K562 (cell line): ENCODE data around the gene CORO6. TPM values are rescaled to one million over a fixed set of nuclear protein-coding genes. Genes with fewer than 3 reads are reported as not detected.

Experiments
- ASH1L ChIP-seq: fragments of 450-650 bp; IDR thresholded peaks from 2 replicates; pipeline ENCODE4 v1.6.1; 2018; ENCODE audit warnings: borderline replicate concordance, mild to moderate bottlenecking, low read depth; ENCODE audit not compliant: partially characterized antibody
- CBFA2T3 ChIP-seq: fragments of 450-650 bp; IDR thresholded peaks from 2 replicates; pipeline ENCODE4 v1.6.1; 2017
- DPF2 ChIP-seq: fragments of 450-650 bp; IDR thresholded peaks from 2 replicates; pipeline ENCODE4 v1.6.1; 2016
- FOXA3 ChIP-seq, 2 experiments: fragments of 450-650 bp in 1 of 2; sonication (generic) in 1 of 2; formaldehyde crosslinking; IDR thresholded peaks in 1 of 2; conservative IDR thresholded peaks in 1 of 2; 2 replicates each; pipeline versions ENCODE4 v1.4.0 to v1.8.0; 2020 to 2022; ENCODE audit warnings: mild to moderate bottlenecking in 2 of 2, missing genetic modification reagents in 1 of 2
- KAT2B ChIP-seq: IDR thresholded peaks from one replicate; pipeline ENCODE4 v1.6.1; 2012; ENCODE audit warnings: low read depth, mild to moderate bottlenecking, control low read depth, inconsistent platforms, low read length, moderate library complexity
- MEF2A ChIP-seq: IDR thresholded peaks from 2 replicates; pipeline ENCODE4 v1.6.1; 2011; ENCODE audit warnings: low read depth, mild to moderate bottlenecking, low read length, moderate library complexity; ENCODE audit not compliant: control insufficient read depth
- MEF2D ChIP-seq: conservative IDR thresholded peaks from 2 replicates; pipeline ENCODE4 v1.6.1; 2016; ENCODE audit warnings: low read depth, missing genetic modification characterization, missing compliant biosample characterization
- PCBP1 ChIP-seq: fragments of 200-400 bp; formaldehyde crosslinking; IDR thresholded peaks from 2 replicates; pipeline ENCODE4 v1.6.1; 2018; ENCODE audit warnings: mild to moderate bottlenecking, low read depth, low read length; ENCODE audit not compliant: poor library complexity, severe bottlenecking
- PURB ChIP-seq: sonication (generic); formaldehyde crosslinking; IDR thresholded peaks from 2 replicates; pipeline ENCODE4 v1.9.0; 2021; ENCODE audit warnings: low read depth, mild to moderate bottlenecking, missing genetic modification reagents
- SMC3 ChIP-seq: conservative IDR thresholded peaks from 2 replicates; pipeline ENCODE4 v1.6.1; 2011; ENCODE audit warnings: low read depth, low read length, improper control_type of control experiment; ENCODE audit not compliant: insufficient read depth
- TAF7 ChIP-seq: fragments of 450-650 bp; IDR thresholded peaks from 2 replicates; pipeline ENCODE4 v1.6.1; 2016; ENCODE audit warnings: missing genetic modification characterization, missing compliant biosample characterization
- TAL1 ChIP-seq: fragments of 450-650 bp; IDR thresholded peaks from 2 replicates; pipeline ENCODE4 v1.6.1; 2016; ENCODE audit warnings: mild to moderate bottlenecking
- ZNF184 ChIP-seq: sonication (generic); formaldehyde crosslinking; IDR thresholded peaks from 2 replicates; pipeline ENCODE4 v1.5.0; 2020; ENCODE audit warnings: missing genetic modification reagents
- ZNF436 ChIP-seq: fragments of 250-450, 450-650 bp; sonication (Bioruptor Pico); formaldehyde crosslinking; IDR thresholded peaks from 2 replicates; pipeline ENCODE4 v1.7.0; 2020; ENCODE audit warnings: mild to moderate bottlenecking
- polyA plus RNA-seq, 8 experiments: library from polyadenylated mRNA; depleted of rRNA in 4 of 8; stranded (reverse) in 5 of 8; unstranded in 3 of 8; fragments of >200 nt; fragmentation: Nextera tagmentation in 2 of 8; fragmentation: Illumina TruSeq in 1 of 8; extraction: Ambion mirVana in 2 of 8; extraction: Trizol in 1 of 8; gene quantifications; 2 replicates each; pipeline versions ENCODE4 v1.2.1 to v1.2.3, GENCODE V29; 2011 to 2014; ENCODE audit warnings: inconsistent platforms in 1 of 8, missing spikeins in 1 of 8
- total RNA-seq, 7 experiments: library from RNA; depleted of rRNA in 6 of 7; stranded (reverse); fragments of >200 nt in 6 of 7; fragmentation: Illumina TruSeq in 2 of 7; extraction: Trizol in 2 of 7; gene quantifications; 2 replicates each; pipeline versions ENCODE4 v1.2.1 to v1.2.3, GENCODE V29; 2011 to 2021; ENCODE audit warnings: low replicate concordance in 1 of 7
- TF ChIP-seq, protein P1 (sequence below): fragments of 450-650 bp; IDR thresholded peaks from 2 replicates; pipeline ENCODE4 v1.6.1; 2016; ENCODE audit warnings: antibody characterized with exemption
- TF ChIP-seq, protein P2 (sequence below), 2 experiments: fragments of 150-350 bp in 1 of 2; IDR thresholded peaks; 2 replicates each; pipeline ENCODE4 v1.6.1; 2012 to 2016; ENCODE audit warnings: low read depth in 2 of 2, low read length in 2 of 2, mild to moderate bottlenecking in 1 of 2, moderate library complexity in 1 of 2
- TF ChIP-seq, protein P3 (sequence below), 3 experiments: fragments of 200-800 bp in 1 of 3; fragments of 250-450 bp in 1 of 3; fragments of 450-650 bp in 1 of 3; sonication (Bioruptor Pico) in 1 of 3; sonication (Bioruptor generic) in 1 of 3; formaldehyde crosslinking in 1 of 3; IDR thresholded peaks; 2 replicates each; pipeline versions ENCODE4 v1.6.1 to v1.8.0; 2016 to 2022; ENCODE audit warnings: mild to moderate bottlenecking in 2 of 3, missing genetic modification characterization in 2 of 3, missing compliant biosample characterization in 1 of 3, moderate library complexity in 1 of 3
- TF ChIP-seq, protein P4 (sequence below): fragments of 250-450 bp; sonication (Bioruptor Pico); IDR thresholded peaks from 2 replicates; pipeline ENCODE4 v1.8.0; 2021; ENCODE audit warnings: mild to moderate bottlenecking, moderate library complexity

CORO6 gene
- total and polyA plus RNA-seq, 9 of the 15 experiments (the other 6 are each of a cell fraction or from before 2014, with no cell fraction given): 0.04 to 11.9 (median 2.4) TPM

DNA sequence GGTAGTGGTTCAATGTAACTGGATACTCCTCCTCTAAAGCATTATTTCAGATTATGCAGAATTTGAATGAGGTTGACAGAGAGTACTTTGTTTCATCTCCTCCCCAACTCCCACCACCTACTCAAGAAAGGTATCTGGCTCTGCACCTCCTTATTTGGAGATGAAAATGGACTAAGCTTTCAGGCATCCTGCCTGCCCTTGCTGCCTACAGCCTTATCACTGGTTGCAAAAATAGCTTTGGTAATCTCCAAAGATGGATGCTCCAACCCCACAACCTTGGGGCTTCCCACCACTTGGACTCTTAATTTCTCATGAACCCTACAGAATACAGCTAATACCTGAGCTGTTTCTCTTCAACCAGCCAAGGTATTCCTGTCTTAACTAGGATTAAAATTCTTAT is 45.3 kb upstream of the CORO6 start (continued):
- TF ChIP-seq, protein P1, sequence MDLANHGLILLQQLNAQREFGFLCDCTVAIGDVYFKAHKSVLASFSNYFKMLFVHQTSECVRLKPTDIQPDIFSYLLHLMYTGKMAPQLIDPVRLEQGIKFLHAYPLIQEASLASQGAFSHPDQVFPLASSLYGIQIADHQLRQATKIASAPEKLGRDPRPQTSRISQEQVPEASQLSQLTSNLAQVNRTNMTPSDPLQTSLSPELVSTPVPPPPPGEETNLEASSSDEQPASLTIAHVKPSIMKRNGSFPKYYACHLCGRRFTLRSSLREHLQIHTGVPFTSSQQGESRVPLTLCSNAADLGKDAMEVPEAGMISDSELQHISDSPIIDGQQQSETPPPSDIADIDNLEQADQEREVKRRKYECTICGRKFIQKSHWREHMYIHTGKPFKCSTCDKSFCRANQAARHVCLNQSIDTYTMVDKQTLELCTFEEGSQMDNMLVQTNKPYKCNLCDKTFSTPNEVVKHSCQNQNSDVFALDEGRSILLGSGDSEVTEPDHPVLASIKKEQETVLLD: no peak
- TF ChIP-seq, protein P2, sequence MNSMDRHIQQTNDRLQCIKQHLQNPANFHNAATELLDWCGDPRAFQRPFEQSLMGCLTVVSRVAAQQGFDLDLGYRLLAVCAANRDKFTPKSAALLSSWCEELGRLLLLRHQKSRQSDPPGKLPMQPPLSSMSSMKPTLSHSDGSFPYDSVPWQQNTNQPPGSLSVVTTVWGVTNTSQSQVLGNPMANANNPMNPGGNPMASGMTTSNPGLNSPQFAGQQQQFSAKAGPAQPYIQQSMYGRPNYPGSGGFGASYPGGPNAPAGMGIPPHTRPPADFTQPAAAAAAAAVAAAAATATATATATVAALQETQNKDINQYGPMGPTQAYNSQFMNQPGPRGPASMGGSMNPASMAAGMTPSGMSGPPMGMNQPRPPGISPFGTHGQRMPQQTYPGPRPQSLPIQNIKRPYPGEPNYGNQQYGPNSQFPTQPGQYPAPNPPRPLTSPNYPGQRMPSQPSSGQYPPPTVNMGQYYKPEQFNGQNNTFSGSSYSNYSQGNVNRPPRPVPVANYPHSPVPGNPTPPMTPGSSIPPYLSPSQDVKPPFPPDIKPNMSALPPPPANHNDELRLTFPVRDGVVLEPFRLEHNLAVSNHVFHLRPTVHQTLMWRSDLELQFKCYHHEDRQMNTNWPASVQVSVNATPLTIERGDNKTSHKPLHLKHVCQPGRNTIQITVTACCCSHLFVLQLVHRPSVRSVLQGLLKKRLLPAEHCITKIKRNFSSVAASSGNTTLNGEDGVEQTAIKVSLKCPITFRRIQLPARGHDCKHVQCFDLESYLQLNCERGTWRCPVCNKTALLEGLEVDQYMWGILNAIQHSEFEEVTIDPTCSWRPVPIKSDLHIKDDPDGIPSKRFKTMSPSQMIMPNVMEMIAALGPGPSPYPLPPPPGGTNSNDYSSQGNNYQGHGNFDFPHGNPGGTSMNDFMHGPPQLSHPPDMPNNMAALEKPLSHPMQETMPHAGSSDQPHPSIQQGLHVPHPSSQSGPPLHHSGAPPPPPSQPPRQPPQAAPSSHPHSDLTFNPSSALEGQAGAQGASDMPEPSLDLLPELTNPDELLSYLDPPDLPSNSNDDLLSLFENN (IDR thresholded peaks at IDR 0.05; ENCODE audit: low read depth in 2 of 2, low read length in 2 of 2): no peak
- TF ChIP-seq ASH1L: no peak
- peak; percentile 74; the same call in 1 of the 2 replicates for TF ChIP-seq MEF2D (tag)
- peak; percentile 82; the same call in 1 of the 2 replicates for TF ChIP-seq MEF2A
- no peak for TF ChIP-seq KAT2B
- TF ChIP-seq, protein P3, sequence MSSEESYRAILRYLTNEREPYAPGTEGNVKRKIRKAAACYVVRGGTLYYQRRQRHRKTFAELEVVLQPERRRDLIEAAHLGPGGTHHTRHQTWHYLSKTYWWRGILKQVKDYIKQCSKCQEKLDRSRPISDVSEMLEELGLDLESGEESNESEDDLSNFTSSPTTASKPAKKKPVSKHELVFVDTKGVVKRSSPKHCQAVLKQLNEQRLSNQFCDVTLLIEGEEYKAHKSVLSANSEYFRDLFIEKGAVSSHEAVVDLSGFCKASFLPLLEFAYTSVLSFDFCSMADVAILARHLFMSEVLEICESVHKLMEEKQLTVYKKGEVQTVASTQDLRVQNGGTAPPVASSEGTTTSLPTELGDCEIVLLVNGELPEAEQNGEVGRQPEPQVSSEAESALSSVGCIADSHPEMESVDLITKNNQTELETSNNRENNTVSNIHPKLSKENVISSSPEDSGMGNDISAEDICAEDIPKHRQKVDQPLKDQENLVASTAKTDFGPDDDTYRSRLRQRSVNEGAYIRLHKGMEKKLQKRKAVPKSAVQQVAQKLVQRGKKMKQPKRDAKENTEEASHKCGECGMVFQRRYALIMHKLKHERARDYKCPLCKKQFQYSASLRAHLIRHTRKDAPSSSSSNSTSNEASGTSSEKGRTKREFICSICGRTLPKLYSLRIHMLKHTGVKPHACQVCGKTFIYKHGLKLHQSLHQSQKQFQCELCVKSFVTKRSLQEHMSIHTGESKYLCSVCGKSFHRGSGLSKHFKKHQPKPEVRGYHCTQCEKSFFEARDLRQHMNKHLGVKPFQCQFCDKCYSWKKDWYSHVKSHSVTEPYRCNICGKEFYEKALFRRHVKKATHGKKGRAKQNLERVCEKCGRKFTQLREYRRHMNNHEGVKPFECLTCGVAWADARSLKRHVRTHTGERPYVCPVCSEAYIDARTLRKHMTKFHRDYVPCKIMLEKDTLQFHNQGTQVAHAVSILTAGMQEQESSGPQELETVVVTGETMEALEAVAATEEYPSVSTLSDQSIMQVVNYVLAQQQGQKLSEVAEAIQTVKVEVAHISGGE (CRISPR knock-in tag; IDR thresholded peaks at IDR 0.05): 0 out of 6 replicates have a peak, but pooled peaks of 1 of the 3 experiments have one; percentile 34
- no peak for TF ChIP-seq SMC3
- TF ChIP-seq TAL1: no peak
- TF ChIP-seq, protein P4, sequence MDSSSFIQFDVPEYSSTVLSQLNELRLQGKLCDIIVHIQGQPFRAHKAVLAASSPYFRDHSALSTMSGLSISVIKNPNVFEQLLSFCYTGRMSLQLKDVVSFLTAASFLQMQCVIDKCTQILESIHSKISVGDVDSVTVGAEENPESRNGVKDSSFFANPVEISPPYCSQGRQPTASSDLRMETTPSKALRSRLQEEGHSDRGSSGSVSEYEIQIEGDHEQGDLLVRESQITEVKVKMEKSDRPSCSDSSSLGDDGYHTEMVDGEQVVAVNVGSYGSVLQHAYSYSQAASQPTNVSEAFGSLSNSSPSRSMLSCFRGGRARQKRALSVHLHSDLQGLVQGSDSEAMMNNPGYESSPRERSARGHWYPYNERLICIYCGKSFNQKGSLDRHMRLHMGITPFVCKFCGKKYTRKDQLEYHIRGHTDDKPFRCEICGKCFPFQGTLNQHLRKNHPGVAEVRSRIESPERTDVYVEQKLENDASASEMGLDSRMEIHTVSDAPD (CRISPR knock-in tag): no peak
- TF ChIP-seq TAF7 (tag): no peak
- TF ChIP-seq PURB: no peak
- TF ChIP-seq ZNF436 (CRISPR knock-in tag): no peak
- TF ChIP-seq DPF2: 0 out of 2 replicates have a peak, but pooled peaks have one; percentile 11
- no peak for TF ChIP-seq FOXA3 (CRISPR knock-in tag; conservative IDR thresholded peaks at IDR 0.05 in 1 of 2, IDR thresholded peaks at IDR 0.05 in 1 of 2)
- TF ChIP-seq ZNF184 (CRISPR knock-in tag): no peak
- no peak for TF ChIP-seq PCBP1
- no peak for TF ChIP-seq CBFA2T3
